ENCODE measurements around the gene ZNF532. TPM values are rescaled to one million over a fixed set of nuclear protein-coding genes. Genes with fewer than 3 reads are reported as not detected.
"Not testable (repeated sequence)": the region's sequence is repeated elsewhere in the genome, so short reads cannot be mapped to it uniquely, and the experiment has no call there.

The ZNF532 gene
- total and polyA plus RNA-seq, 5 donors from 2014 or later, result 0.64 to 15.8 (median 1.6) TPM

- H3K9me3 ChIP-seq (ENCODE audit: control insufficient read depth in 2 of 2, low read length in 2 of 2), result no peaks in the 10 kb centered on the region
- peaks cover 4% of the 10 kb centered on the region for H3K36me3 ChIP-seq (ENCODE audit: control insufficient read depth, insufficient read depth, low read length)
- DNase-seq (no peak), ATAC-seq (ENCODE audit: low read depth in 2 of 2) (no peak)
- no peak overlapping the region for H3K27ac ChIP-seq (ENCODE audit: insufficient read depth, low read length, poor library complexity, severe bottlenecking)
- H3K27ac Mint-ChIP-seq, result peak overlapping the region in 2 of 3 donors; percentile 59 to 70
- H3K27me3 Mint-ChIP-seq, result peaks cover 7% of the 10 kb centered on the region
- no peak overlapping the region for H3K4me3 ChIP-seq (ENCODE audit: low read depth, low read length)
- H3K36me3 Mint-ChIP-seq, result peaks cover 4% of the 10 kb centered on the region
- peaks cover 0 to 7% (median 0%) of the 10 kb centered on the region in 7 donors for H3K9me3 Mint-ChIP-seq
- no peaks in the 10 kb centered on the region for H3K27me3 ChIP-seq (ENCODE audit: control insufficient read depth, insufficient read depth, low read length)
- H3K4me3 Mint-ChIP-seq, result no peak overlapping the region
- H3K4me1 ChIP-seq (ENCODE audit: control insufficient read depth, insufficient read depth, low read length, poor library complexity, severe bottlenecking), result peaks cover 20% of the 10 kb centered on the region
- H3K4me1 Mint-ChIP-seq, result peaks cover 7 to 43% (median 17%) of the 10 kb centered on the region in 4 donors
These were observed 51.3 kb downstream of the ZNF532 start for GRCh38 chr18:58915995-58916394.

GRCh38 chr18:58919934-58920333 lies 55.3 kb downstream of the ZNF532 start:
- not testable (repeated sequence) for H3K36me3 ChIP-seq (ENCODE audit: control insufficient read depth, insufficient read depth, low read length); H3K4me1 Mint-ChIP-seq; H3K27ac ChIP-seq (ENCODE audit: insufficient read depth, low read length, poor library complexity, severe bottlenecking); H3K9me3 Mint-ChIP-seq; ATAC-seq (ENCODE audit: low read depth in 2 of 2); DNase-seq; H3K27me3 ChIP-seq (ENCODE audit: control insufficient read depth, insufficient read depth, low read length); H3K4me3 Mint-ChIP-seq; H3K36me3 Mint-ChIP-seq; H3K4me1 ChIP-seq (ENCODE audit: control insufficient read depth, insufficient read depth, low read length, poor library complexity, severe bottlenecking); H3K27me3 Mint-ChIP-seq; H3K27ac Mint-ChIP-seq; H3K9me3 ChIP-seq (ENCODE audit: control insufficient read depth in 2 of 2, low read length in 2 of 2); H3K4me3 ChIP-seq (ENCODE audit: low read depth, low read length)

GRCh38 chr18:58922995-58923394 lies 58.3 kb downstream of the ZNF532 start:
- no peak overlapping the region for H3K4me3 ChIP-seq (ENCODE audit: low read depth, low read length)
- H3K4me1 ChIP-seq (ENCODE audit: control insufficient read depth, insufficient read depth, low read length, poor library complexity, severe bottlenecking), result no peaks in the 10 kb centered on the region
- H3K27me3 ChIP-seq (ENCODE audit: control insufficient read depth, insufficient read depth, low read length), result no peaks in the 10 kb centered on the region
- ATAC-seq (ENCODE audit: low read depth in 2 of 2) (no peak), DNase-seq (no peak)
- H3K27ac ChIP-seq (ENCODE audit: insufficient read depth, low read length, poor library complexity, severe bottlenecking), result no peak overlapping the region
- peaks cover 0 to 8% of the 10 kb centered on the region in 2 experiments for H3K9me3 ChIP-seq (ENCODE audit: control insufficient read depth in 2 of 2, low read length in 2 of 2)
- Mint-ChIP-seq H3K9me3 (peaks cover 0 to 9% (median 2%) of the 10 kb centered on the region in 7 donors), H3K4me3 (peak overlapping the region in 1 of 4 donors; percentile 64), H3K4me1 (peaks cover 0 to 1% (median 0%) of the 10 kb centered on the region in 4 donors), H3K36me3 (peaks cover 4% of the 10 kb centered on the region), H3K27me3 (peaks cover 7% of the 10 kb centered on the region), H3K27ac (peak overlapping the region in 1 of 3 donors; percentile 55)
- H3K36me3 ChIP-seq (ENCODE audit: control insufficient read depth, insufficient read depth, low read length), result peaks cover 4% of the 10 kb centered on the region

GRCh38 chr18:58924473-58924872 lies 59.8 kb downstream of the ZNF532 start:
- Histone ChIP-seq H3K4me3 (ENCODE audit: low read depth, low read length) (no peak overlapping the region), H3K4me1 (ENCODE audit: control insufficient read depth, insufficient read depth, low read length, poor library complexity, severe bottlenecking) (no peaks in the 10 kb centered on the region), H3K27me3 (ENCODE audit: control insufficient read depth, insufficient read depth, low read length) (no peaks in the 10 kb centered on the region), H3K27ac (ENCODE audit: insufficient read depth, low read length, poor library complexity, severe bottlenecking) (no peak overlapping the region), H3K36me3 (ENCODE audit: control insufficient read depth, insufficient read depth, low read length) (no peaks in the 10 kb centered on the region), H3K9me3 (ENCODE audit: control insufficient read depth in 2 of 2, low read length in 2 of 2) (peaks cover 0 to 8% of the 10 kb centered on the region in 2 experiments)
- Mint-ChIP-seq H3K4me3 (no peak overlapping the region), H3K27me3 (peaks cover 17% of the 10 kb centered on the region), H3K27ac (peak overlapping the region in 1 of 3 donors; percentile 11), H3K9me3 (peaks cover 0 to 9% (median 4%) of the 10 kb centered on the region in 7 donors), H3K4me1 (peaks cover 0 to 1% (median 0%) of the 10 kb centered on the region in 4 donors), H3K36me3 (no peaks in the 10 kb centered on the region)
- no peak for DNase-seq
- no peak for ATAC-seq (ENCODE audit: low read depth in 2 of 2)

GRCh38 chr18:58927659-58928058 lies 63.0 kb downstream of the ZNF532 start:
- Mint-ChIP-seq H3K27ac (no peak overlapping the region), H3K4me3 (no peak overlapping the region), H3K27me3 (peaks cover 17% of the 10 kb centered on the region), H3K9me3 (peaks cover 0 to 9% (median 4%) of the 10 kb centered on the region in 7 donors), H3K4me1 (no peaks in the 10 kb centered on the region), H3K36me3 (no peaks in the 10 kb centered on the region)
- H3K9me3 ChIP-seq (ENCODE audit: control insufficient read depth in 2 of 2, low read length in 2 of 2), result peaks cover 0 to 8% of the 10 kb centered on the region in 2 experiments
- no peaks in the 10 kb centered on the region for H3K4me1 ChIP-seq (ENCODE audit: control insufficient read depth, insufficient read depth, low read length, poor library complexity, severe bottlenecking)
- DNase-seq, result no peak
- no peaks in the 10 kb centered on the region for H3K36me3 ChIP-seq (ENCODE audit: control insufficient read depth, insufficient read depth, low read length)
- H3K27me3 ChIP-seq (ENCODE audit: control insufficient read depth, insufficient read depth, low read length), result no peaks in the 10 kb centered on the region
- no peak overlapping the region for H3K27ac ChIP-seq (ENCODE audit: insufficient read depth, low read length, poor library complexity, severe bottlenecking)
- ATAC-seq (ENCODE audit: low read depth in 2 of 2), result no peak
- H3K4me3 ChIP-seq (ENCODE audit: low read depth, low read length), result no peak overlapping the region

GRCh38 chr18:58928386-58928785 lies 63.7 kb downstream of the ZNF532 start:
- no peaks in the 10 kb centered on the region for H3K4me1 Mint-ChIP-seq
- peaks cover 17% of the 10 kb centered on the region for H3K27me3 Mint-ChIP-seq
- no peak overlapping the region for H3K27ac Mint-ChIP-seq
- no peaks in the 10 kb centered on the region for H3K36me3 ChIP-seq (ENCODE audit: control insufficient read depth, insufficient read depth, low read length)
- no peak overlapping the region for H3K4me3 Mint-ChIP-seq
- no peaks in the 10 kb centered on the region for H3K27me3 ChIP-seq (ENCODE audit: control insufficient read depth, insufficient read depth, low read length)
- H3K4me1 ChIP-seq (ENCODE audit: control insufficient read depth, insufficient read depth, low read length, poor library complexity, severe bottlenecking), result no peaks in the 10 kb centered on the region
- ATAC-seq (ENCODE audit: low read depth in 2 of 2) (no peak), DNase-seq (no peak)
- no peak overlapping the region for H3K27ac ChIP-seq (ENCODE audit: insufficient read depth, low read length, poor library complexity, severe bottlenecking)
- no peaks in the 10 kb centered on the region for H3K36me3 Mint-ChIP-seq
- no peak overlapping the region for H3K4me3 ChIP-seq (ENCODE audit: low read depth, low read length)
- peaks cover 0 to 9% (median 4%) of the 10 kb centered on the region in 7 donors for H3K9me3 Mint-ChIP-seq
- H3K9me3 ChIP-seq (ENCODE audit: control insufficient read depth in 2 of 2, low read length in 2 of 2), result peaks cover 0 to 8% of the 10 kb centered on the region in 2 experiments

- Mint-ChIP-seq H3K27me3 (peaks cover 17% of the 10 kb centered on the region), H3K27ac (no peak overlapping the region), H3K9me3 (peaks cover 0 to 7% (median 2%) of the 10 kb centered on the region in 7 donors), H3K4me3 (no peak overlapping the region), H3K36me3 (no peaks in the 10 kb centered on the region), H3K4me1 (no peaks in the 10 kb centered on the region)
- Histone ChIP-seq H3K4me1 (ENCODE audit: control insufficient read depth, insufficient read depth, low read length, poor library complexity, severe bottlenecking) (no peaks in the 10 kb centered on the region), H3K9me3 (ENCODE audit: control insufficient read depth in 2 of 2, low read length in 2 of 2) (peaks cover 0 to 6% of the 10 kb centered on the region in 2 experiments), H3K36me3 (ENCODE audit: control insufficient read depth, insufficient read depth, low read length) (no peaks in the 10 kb centered on the region), H3K27ac (ENCODE audit: insufficient read depth, low read length, poor library complexity, severe bottlenecking) (no peak overlapping the region), H3K27me3 (ENCODE audit: control insufficient read depth, insufficient read depth, low read length) (no peaks in the 10 kb centered on the region), H3K4me3 (ENCODE audit: low read depth, low read length) (no peak overlapping the region)
- DNase-seq (no peak), ATAC-seq (ENCODE audit: low read depth in 2 of 2) (no peak)
These were observed 64.5 kb downstream of the ZNF532 start for GRCh38 chr18:58929206-58929605.

GRCh38 chr18:58934356-58934755 lies 69.7 kb downstream of the ZNF532 start:
- DNase-seq (peak in 1 of 3 donors; percentile 1), ATAC-seq (ENCODE audit: low read depth in 2 of 2) (no peak)
- peaks cover 0 to 2% (median 0%) of the 10 kb centered on the region in 7 donors for H3K9me3 Mint-ChIP-seq
- H3K27me3 Mint-ChIP-seq, result peaks cover 22% of the 10 kb centered on the region
- H3K4me3 ChIP-seq (ENCODE audit: low read depth, low read length), result no peak overlapping the region
- H3K27ac ChIP-seq (ENCODE audit: insufficient read depth, low read length, poor library complexity, severe bottlenecking), result no peak overlapping the region
- H3K36me3 Mint-ChIP-seq, result no peaks in the 10 kb centered on the region
- H3K9me3 ChIP-seq (ENCODE audit: control insufficient read depth in 2 of 2, low read length in 2 of 2), result no peaks in the 10 kb centered on the region
- no peaks in the 10 kb centered on the region for H3K36me3 ChIP-seq (ENCODE audit: control insufficient read depth, insufficient read depth, low read length)
- no peak overlapping the region for H3K4me3 Mint-ChIP-seq
- H3K4me1 Mint-ChIP-seq, result peaks cover 0 to 5% (median 0%) of the 10 kb centered on the region in 4 donors
- H3K27me3 ChIP-seq (ENCODE audit: control insufficient read depth, insufficient read depth, low read length), result no peaks in the 10 kb centered on the region
- no peaks in the 10 kb centered on the region for H3K4me1 ChIP-seq (ENCODE audit: control insufficient read depth, insufficient read depth, low read length, poor library complexity, severe bottlenecking)
- no peak overlapping the region for H3K27ac Mint-ChIP-seq

Measured in CD4-positive, CD25-positive, alpha-beta regulatory T cell (primary cell).